Caco-2 (cell line): ENCODE results near the gene RAB3C. TPM values are rescaled to one million over a fixed set of nuclear protein-coding genes. Genes with fewer than 3 reads are reported as not detected.

ENCODE experiments used
- BruUV-seq: library from RNA; stranded (reverse); fragments of 400-500 nt; replicated peaks from 2 replicates; lab custom pipeline; 2021; lab: Mats Ljungman, UMichigan
- CTCF ChIA-PET: fragments of 300-600 bp; sonication (Branson Sonifier 250); formaldehyde crosslinking; loops from one replicate; lab custom pipeline; 2022; ENCODE audit warnings: antibody characterized with exemption; lab: Charles Lee
- POLR2A ChIA-PET: fragments of 300-600 bp; sonication (Branson Sonifier 250); formaldehyde crosslinking; loops from one replicate; lab custom pipeline; 2022; ENCODE audit warnings: antibody characterized with exemption; lab: Charles Lee
- DNase-seq, 2 experiments: peaks; one replicate each; pipeline versions ENCODE4 v3.0.0 to v3.0.0-alpha.2; 2020 to 2022
- H3K27me3 ChIP-seq: replicated peaks from 2 replicates; pipeline ENCODE4 v1.6.0; 2011; ENCODE audit warnings: low read length; ENCODE audit not compliant: control insufficient read depth, insufficient read depth
- H3K36me3 ChIP-seq: 2 replicates; pipeline ENCODE4 v1.5.1; 2011; ENCODE audit warnings: low read length; ENCODE audit not compliant: control insufficient read depth, insufficient read depth
- H3K4me1 ChIP-seq: fragments of 250-450 bp; sonication (Bioruptor Pico); 2 replicates; pipeline ENCODE4 v1.5.1; 2020; ENCODE audit warnings: mild to moderate bottlenecking
- H3K4me3 ChIP-seq: 2 replicates; pipeline ENCODE4 v1.5.1; 2011; ENCODE audit warnings: low read depth, mild to moderate bottlenecking, control low read depth, low read length
- H3K9me3 ChIP-seq: fragments of 250-450 bp; sonication (Bioruptor Pico); 2 replicates; pipeline ENCODE4 v1.5.1; 2020; ENCODE audit warnings: mild to moderate bottlenecking, moderate library complexity
- H3K27ac Mint-ChIP-seq: one replicate; pipeline ENCODE4 v1.8.0; 2022; ENCODE audit warnings: mixed read lengths; ENCODE audit not compliant: unreplicated experiment
- H3K27me3 Mint-ChIP-seq: one replicate; pipeline ENCODE4 v1.8.0; 2022; ENCODE audit warnings: mixed read lengths; ENCODE audit not compliant: insufficient read depth, unreplicated experiment
- H3K36me3 Mint-ChIP-seq: one replicate; pipeline ENCODE4 v1.8.0; 2022; ENCODE audit warnings: mild to moderate bottlenecking, mixed read lengths; ENCODE audit not compliant: insufficient read depth, unreplicated experiment
- H3K4me1 Mint-ChIP-seq: one replicate; pipeline ENCODE4 v1.8.0; 2022; ENCODE audit warnings: low read depth, mixed read lengths; ENCODE audit not compliant: unreplicated experiment
- H3K4me3 Mint-ChIP-seq: one replicate; pipeline ENCODE4 v1.8.0; 2022; ENCODE audit warnings: mild to moderate bottlenecking, moderate library complexity, mixed read lengths; ENCODE audit not compliant: unreplicated experiment
- H3K9me3 Mint-ChIP-seq: one replicate; pipeline ENCODE4 v1.8.0; 2022; ENCODE audit warnings: mixed read lengths; ENCODE audit not compliant: unreplicated experiment
- CTCF ChIP-seq, 2 experiments: fragments of 200-600 bp in 1 of 2; IDR thresholded peaks; 1 replicate in 1 of 2; 2 replicates in 1 of 2; pipeline versions ENCODE4 v1.5.1 to v1.8.0; 2011 to 2022; ENCODE audit warnings: antibody characterized with exemption in 1 of 2, control low read depth in 1 of 2, inconsistent platforms in 1 of 2, low read depth in 1 of 2, low read length in 1 of 2, mild to moderate bottlenecking in 1 of 2, moderate library complexity in 1 of 2; ENCODE audit not compliant: insufficient read depth in 1 of 2, severe bottlenecking in 1 of 2, unreplicated experiment in 1 of 2
- intact Hi-C: fragments of 100-400 bp; cut with micrococcal nuclease; formaldehyde crosslinking; loops from one replicate; pipeline ENCODE4 v1.10.0; 2022; ENCODE audit not compliant: unreplicated experiment
- total RNA-seq: library from RNA; stranded (reverse); gene quantifications from 2 replicates; pipeline ENCODE4 v1.2.3, GENCODE V29; 2022

RAB3C gene
- total RNA-seq, 1 experiment from 2014 or later = not detected

- intact Hi-C loops = no loop called here
- ChIA-PET CTCF (no interaction called here), POLR2A (no interaction called here)
- H3K9me3 Mint-ChIP-seq = no peaks in the 10 kb centered on the region
- Histone ChIP-seq H3K27me3 (no peaks in the 10 kb centered on the region; the same call in 1 of the 2 replicates), H3K36me3 (no peaks in the 10 kb centered on the region), H3K4me3 (no peak overlapping the region), H3K9me3 (no peaks in the 10 kb centered on the region), H3K4me1 (no peaks in the 10 kb centered on the region)
- no peaks in the 10 kb centered on the region for H3K36me3 Mint-ChIP-seq
- H3K4me1 Mint-ChIP-seq = no peaks in the 10 kb centered on the region
- no peak for TF ChIP-seq CTCF (IDR thresholded peaks at IDR 0.05; ENCODE audit: insufficient read depth in 1 of 2, low read depth in 1 of 2, low read length in 1 of 2, severe bottlenecking in 1 of 2, unreplicated experiment in 1 of 2)
- no peak for DNase-seq
- peaks cover 15% of the 10 kb centered on the region for H3K27me3 Mint-ChIP-seq
- BruUV-seq = no TSS peak
- H3K4me3 Mint-ChIP-seq = no peak overlapping the region
- H3K27ac Mint-ChIP-seq = no peak overlapping the region
Measured at GRCh38 chr5:58675341-58675740, 92.5 kb downstream of the RAB3C start.

DNA sequence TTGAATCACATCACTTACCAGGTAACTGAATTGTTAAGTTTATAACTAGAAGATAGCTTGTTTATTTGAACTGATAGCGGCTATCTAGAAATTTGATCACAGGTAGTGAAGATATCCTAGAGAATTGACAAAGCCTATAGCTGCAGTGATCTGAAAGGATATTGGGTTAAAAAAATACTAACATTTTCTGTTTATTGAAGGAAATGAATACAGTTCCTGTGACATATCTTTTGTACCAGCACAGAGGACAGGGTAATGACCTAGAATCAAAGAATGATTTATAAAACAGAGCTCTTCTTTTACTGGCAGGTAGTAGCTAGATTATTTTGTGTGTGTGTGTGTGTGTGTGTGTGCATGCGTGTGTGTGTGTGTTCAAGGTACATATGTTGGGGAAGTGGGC lies 94.8 kb downstream of the RAB3C start:
- H3K36me3 Mint-ChIP-seq = no peaks in the 10 kb centered on the region
- H3K4me1 Mint-ChIP-seq = no peaks in the 10 kb centered on the region
- no peak for DNase-seq
- no peaks in the 10 kb centered on the region for H3K27me3 ChIP-seq
- ChIA-PET POLR2A (no interaction called here), CTCF (no interaction called here)
- no TSS peak for BruUV-seq
- no peaks in the 10 kb centered on the region for H3K9me3 Mint-ChIP-seq
- peaks cover 12% of the 10 kb centered on the region for H3K27me3 Mint-ChIP-seq
- no peaks in the 10 kb centered on the region for H3K4me1 ChIP-seq
- no peak for TF ChIP-seq CTCF (IDR thresholded peaks at IDR 0.05; ENCODE audit: insufficient read depth in 1 of 2, low read depth in 1 of 2, low read length in 1 of 2, severe bottlenecking in 1 of 2, unreplicated experiment in 1 of 2)
- no peaks in the 10 kb centered on the region for H3K36me3 ChIP-seq
- H3K4me3 Mint-ChIP-seq = no peak overlapping the region
- no peak overlapping the region for H3K27ac Mint-ChIP-seq
- H3K9me3 ChIP-seq = no peaks in the 10 kb centered on the region
- intact Hi-C loops = no loop called here
- H3K4me3 ChIP-seq = no peak overlapping the region

DNA sequence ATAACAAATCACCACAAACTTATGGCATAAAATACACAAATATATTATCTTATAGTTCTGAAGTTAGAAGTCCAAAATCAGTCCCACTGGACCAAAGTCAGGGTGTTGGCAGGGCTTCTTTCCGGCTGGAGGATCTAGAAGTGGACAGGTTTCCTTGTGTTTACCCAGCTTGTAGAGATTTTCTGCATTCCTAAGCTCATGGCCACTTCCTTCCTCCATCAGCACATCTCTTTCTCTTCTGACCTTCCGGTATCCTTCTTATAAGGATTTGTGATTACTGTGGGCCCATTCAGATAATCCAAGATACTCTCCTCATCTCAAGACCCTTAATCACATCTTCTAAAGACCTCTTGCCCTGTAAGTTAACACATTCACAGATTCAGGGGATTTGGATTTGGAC lies 97.6 kb downstream of the RAB3C start:
- Mint-ChIP-seq H3K36me3 (no peaks in the 10 kb centered on the region), H3K27me3 (peaks cover 5% of the 10 kb centered on the region), H3K4me3 (no peak overlapping the region), H3K4me1 (no peaks in the 10 kb centered on the region), H3K27ac (no peak overlapping the region), H3K9me3 (no peaks in the 10 kb centered on the region)
- intact Hi-C loops = no loop called here
- Histone ChIP-seq H3K27me3 (no peaks in the 10 kb centered on the region), H3K9me3 (no peaks in the 10 kb centered on the region), H3K4me3 (no peak overlapping the region), H3K4me1 (no peaks in the 10 kb centered on the region), H3K36me3 (no peaks in the 10 kb centered on the region)
- ChIA-PET CTCF (no interaction called here), POLR2A (no interaction called here)
- no peak for TF ChIP-seq CTCF (IDR thresholded peaks at IDR 0.05; ENCODE audit: insufficient read depth in 1 of 2, low read depth in 1 of 2, low read length in 1 of 2, severe bottlenecking in 1 of 2, unreplicated experiment in 1 of 2)
- DNase-seq = no peak
- no TSS peak for BruUV-seq
